Measurements from ENCODE around the gene AGPAT4. TPM values are rescaled to one million over a fixed set of nuclear protein-coding genes. Genes with fewer than 3 reads are reported as not detected.

The AGPAT4 gene
- polyA plus RNA-seq, 3 donors, result 6.4 to 15.8 (median 6.9) TPM

DNA sequence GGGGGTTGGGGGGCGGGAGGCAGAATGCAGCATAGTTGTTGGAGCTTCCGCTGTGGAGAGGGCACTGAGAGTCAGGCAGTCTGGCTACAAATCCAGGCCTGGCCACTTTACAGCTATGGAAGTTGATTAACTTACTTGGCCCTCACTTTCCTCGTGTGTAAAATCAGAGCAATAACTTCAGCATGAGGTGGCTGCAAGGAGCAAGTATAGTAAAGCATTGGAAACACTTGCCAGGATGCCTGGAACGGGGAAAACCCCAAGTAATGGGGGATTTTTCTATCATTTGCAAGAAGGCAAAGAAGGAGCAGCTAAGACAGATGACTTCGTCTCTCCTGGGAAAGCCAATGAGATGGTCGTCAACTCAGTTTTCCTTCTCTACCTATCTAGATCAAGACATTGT is 35.8 kb downstream of the AGPAT4 start:
- TF ChIP-seq, protein P1, sequence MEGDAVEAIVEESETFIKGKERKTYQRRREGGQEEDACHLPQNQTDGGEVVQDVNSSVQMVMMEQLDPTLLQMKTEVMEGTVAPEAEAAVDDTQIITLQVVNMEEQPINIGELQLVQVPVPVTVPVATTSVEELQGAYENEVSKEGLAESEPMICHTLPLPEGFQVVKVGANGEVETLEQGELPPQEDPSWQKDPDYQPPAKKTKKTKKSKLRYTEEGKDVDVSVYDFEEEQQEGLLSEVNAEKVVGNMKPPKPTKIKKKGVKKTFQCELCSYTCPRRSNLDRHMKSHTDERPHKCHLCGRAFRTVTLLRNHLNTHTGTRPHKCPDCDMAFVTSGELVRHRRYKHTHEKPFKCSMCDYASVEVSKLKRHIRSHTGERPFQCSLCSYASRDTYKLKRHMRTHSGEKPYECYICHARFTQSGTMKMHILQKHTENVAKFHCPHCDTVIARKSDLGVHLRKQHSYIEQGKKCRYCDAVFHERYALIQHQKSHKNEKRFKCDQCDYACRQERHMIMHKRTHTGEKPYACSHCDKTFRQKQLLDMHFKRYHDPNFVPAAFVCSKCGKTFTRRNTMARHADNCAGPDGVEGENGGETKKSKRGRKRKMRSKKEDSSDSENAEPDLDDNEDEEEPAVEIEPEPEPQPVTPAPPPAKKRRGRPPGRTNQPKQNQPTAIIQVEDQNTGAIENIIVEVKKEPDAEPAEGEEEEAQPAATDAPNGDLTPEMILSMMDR (IDR thresholded peaks at IDR 0.05), result no peak

DNA sequence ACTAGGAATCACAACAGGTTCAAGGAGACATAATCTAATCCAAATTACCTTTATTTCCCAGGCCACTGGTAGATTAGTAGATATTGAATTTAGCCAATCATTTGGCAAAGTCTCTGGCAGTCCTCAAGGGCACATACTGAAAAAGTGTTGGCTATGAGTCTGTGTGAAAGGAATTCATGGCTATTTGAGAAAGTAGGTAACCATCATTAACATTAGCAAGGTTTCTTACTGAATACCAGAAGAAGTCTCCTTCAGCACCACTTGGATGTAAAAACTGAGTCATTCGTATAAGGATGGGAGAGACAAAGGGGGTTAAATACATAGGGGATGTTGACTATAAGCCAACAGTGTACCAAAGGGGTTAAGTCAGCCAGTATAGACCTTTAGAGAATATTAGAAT is 36.7 kb downstream of the AGPAT4 start:
- Histone ChIP-seq H2AFZ (ENCODE audit: insufficient read depth, low read depth, low read length, poor library complexity, severe bottlenecking) (no peak overlapping the region), H3K79me2 (ENCODE audit: insufficient read depth, low read length) (no peaks in the 10 kb centered on the region), H3K4me3 (replicated peaks in 1 of 3; ENCODE audit: low read depth in 2 of 3, low read length in 3 of 3) (no peak overlapping the region), H3K36me3 (replicated peaks in 1 of 2; ENCODE audit: control insufficient read depth in 1 of 2, insufficient read depth in 2 of 2, low read length in 2 of 2) (no peaks in the 10 kb centered on the region), H3K27me3 (ENCODE audit: control insufficient read depth in 2 of 2, insufficient read depth in 2 of 2, low read length in 2 of 2) (no peaks in the 10 kb centered on the region), H3K27ac (ENCODE audit: low read depth in 1 of 2, low read length in 2 of 2) (no peak overlapping the region), H3K9me3 (replicated peaks in 1 of 2; ENCODE audit: control insufficient read depth in 1 of 2, insufficient read depth in 1 of 2, low read length in 2 of 2) (no peaks in the 10 kb centered on the region), H3K4me1 (ENCODE audit: control insufficient read depth in 1 of 2, insufficient read depth in 2 of 2, low read length in 2 of 2) (no peaks in the 10 kb centered on the region), H3K9ac (ENCODE audit: insufficient read depth, low read length, poor library complexity, severe bottlenecking) (no peak overlapping the region), H3K4me2 (replicated peaks; ENCODE audit: extremely low read depth, low read length, poor library complexity, severe bottlenecking) (no peak overlapping the region), H4K20me1 (ENCODE audit: insufficient read depth, low read length) (no peaks in the 10 kb centered on the region)
- H3K9me3 Mint-ChIP-seq, result peaks cover 1 to 9% (median 5%) of the 10 kb centered on the region in 7 donors
- intact Hi-C loops (cut with micrococcal nuclease), result no loop called here
- TF ChIP-seq, protein P1 (IDR thresholded peaks at IDR 0.05), result no peak
- no peak overlapping the region for H3K4me3 Mint-ChIP-seq
- no peak for DNase-seq
- peaks cover 15% of the 10 kb centered on the region for H3K4me1 Mint-ChIP-seq
- H3K27me3 Mint-ChIP-seq (ENCODE audit: low read depth in 3 of 3), result no peaks in the 10 kb centered on the region
- H3K27ac Mint-ChIP-seq, result no peak overlapping the region
- WGBS (ENCODE audit: insufficient coverage), result no CpG with 5 or more reads among the region's 1 CpG
- H3K36me3 Mint-ChIP-seq, result peaks cover 9% of the 10 kb centered on the region in 2 donors

More for the DNA sequence above, 35.8 kb downstream of the AGPAT4 start:
- H3K36me3 Mint-ChIP-seq, result peaks cover 9 to 13% of the 10 kb centered on the region in 2 donors
- Histone ChIP-seq H3K4me1 (ENCODE audit: control insufficient read depth in 1 of 2, insufficient read depth in 2 of 2, low read length in 2 of 2) (peaks cover 5 to 6% of the 10 kb centered on the region in 2 donors), H3K36me3 (replicated peaks in 1 of 2; ENCODE audit: control insufficient read depth in 1 of 2, insufficient read depth in 2 of 2, low read length in 2 of 2) (no peaks in the 10 kb centered on the region), H3K9me3 (replicated peaks in 1 of 2; ENCODE audit: control insufficient read depth in 1 of 2, insufficient read depth in 1 of 2, low read length in 2 of 2) (no peaks in the 10 kb centered on the region), H3K79me2 (ENCODE audit: insufficient read depth, low read length) (no peaks in the 10 kb centered on the region), H2AFZ (ENCODE audit: insufficient read depth, low read depth, low read length, poor library complexity, severe bottlenecking) (no peak overlapping the region), H4K20me1 (ENCODE audit: insufficient read depth, low read length) (peaks cover 5% of the 10 kb centered on the region), H3K27me3 (ENCODE audit: control insufficient read depth in 2 of 2, insufficient read depth in 2 of 2, low read length in 2 of 2) (no peaks in the 10 kb centered on the region), H3K4me2 (replicated peaks; ENCODE audit: extremely low read depth, low read length, poor library complexity, severe bottlenecking) (no peak overlapping the region), H3K9ac (ENCODE audit: insufficient read depth, low read length, poor library complexity, severe bottlenecking) (no peak overlapping the region), H3K4me3 (replicated peaks in 1 of 3; ENCODE audit: low read depth in 2 of 3, low read length in 3 of 3) (no peak overlapping the region), H3K27ac (ENCODE audit: low read depth in 1 of 2, low read length in 2 of 2) (no peak overlapping the region)
- H3K4me1 Mint-ChIP-seq, result peaks cover 22% of the 10 kb centered on the region
- no peaks in the 10 kb centered on the region for H3K27me3 Mint-ChIP-seq (ENCODE audit: low read depth in 3 of 3)
- no peak overlapping the region for H3K4me3 Mint-ChIP-seq
- intact Hi-C loops (cut with micrococcal nuclease), result no loop called here
- H3K27ac Mint-ChIP-seq, result no peak overlapping the region
- DNase-seq, result no peak
- peaks cover 1 to 9% (median 5%) of the 10 kb centered on the region in 7 donors for H3K9me3 Mint-ChIP-seq
- 100% methylated on average over 2 of the region's 6 CpGs for WGBS (ENCODE audit: insufficient coverage)
